HG03457 (cell line): ENCODE results near the gene UPK3BL1.
"Not testable (repeated sequence)": the region's sequence is repeated elsewhere in the genome, so short reads cannot be mapped to it uniquely, and the experiment has no call there.

Experiments
- ATAC-seq: cut with Tn5 transposase; IDR thresholded peaks from one replicate; pipeline ENCODE4 v1.9.1; 2021; ENCODE audit warnings: moderate number of reproducible peaks; ENCODE audit not compliant: unreplicated experiment

Gene UPK3BL1

GRCh38 chr7:102630622-102631021, 12.0 kb downstream of the UPK3BL1 start:
- not testable (repeated sequence) for ATAC-seq

- ATAC-seq, result not testable (repeated sequence)
Observed at GRCh38 chr7:102627271-102627904, 15.2 kb downstream of the UPK3BL1 start.

- not testable (repeated sequence) for ATAC-seq
Observed at GRCh38 chr7:102618122-102618521, 24.5 kb downstream of the UPK3BL1 start.

GRCh38 chr7:102616507-102617125, 26.0 kb downstream of the UPK3BL1 start, which contains the start of gene RASA4:
Gene RASA4, minus strand, starts transcription at chr7:102616756. Its CDS starts 67 bp downstream, at chr7:102616689.
- peak; percentile 56 for ATAC-seq

- not testable (repeated sequence) for ATAC-seq
Observed at GRCh38 chr7:102615930-102616329, 26.7 kb downstream of the UPK3BL1 start.

GRCh38 chr7:102614873-102615272, 27.7 kb downstream of the UPK3BL1 start:
- ATAC-seq, result not testable (repeated sequence)

- ATAC-seq, result peak; percentile 8
Observed at GRCh38 chr7:102614346-102614697, 28.3 kb downstream of the UPK3BL1 start.

- peak; percentile 45 for ATAC-seq
Observed at GRCh38 chr7:102613575-102614345, 28.8 kb downstream of the UPK3BL1 start.

GRCh38 chr7:102611675-102612325, 30.8 kb downstream of the UPK3BL1 start:
- not testable (repeated sequence) for ATAC-seq

- ATAC-seq, result peak; percentile 25
Observed at GRCh38 chr7:102611013-102611674, 31.4 kb downstream of the UPK3BL1 start.

- not testable (repeated sequence) for ATAC-seq
Observed at GRCh38 chr7:102610441-102610840, 32.1 kb downstream of the UPK3BL1 start.

- not testable (repeated sequence) for ATAC-seq
Observed at GRCh38 chr7:102609734-102610133, 32.9 kb downstream of the UPK3BL1 start.

- ATAC-seq, result not testable (repeated sequence)
Observed at GRCh38 chr7:102606848-102607247, 35.7 kb downstream of the UPK3BL1 start.

- ATAC-seq, result not testable (repeated sequence)
Observed at GRCh38 chr7:102604431-102605145, 38.0 kb downstream of the UPK3BL1 start.

- ATAC-seq, result not testable (repeated sequence)
Observed at GRCh38 chr7:102602317-102602716, 40.3 kb downstream of the UPK3BL1 start.

GRCh38 chr7:102599699-102600098, 42.9 kb downstream of the UPK3BL1 start:
- ATAC-seq, result not testable (repeated sequence)

- not testable (repeated sequence) for ATAC-seq
Observed at GRCh38 chr7:102596036-102596435, 46.6 kb downstream of the UPK3BL1 start.

- ATAC-seq, result peak; percentile 41
Observed at GRCh38 chr7:102593637-102594334, 48.8 kb downstream of the UPK3BL1 start.

- ATAC-seq, result peak; percentile 33
Observed at GRCh38 chr7:102592477-102593019, 50.0 kb downstream of the UPK3BL1 start.
